ENCODE results near the gene TSHZ2.
A peak's percentile ranks its signal among the peaks of the same experiment; 100 is the strongest.
"Not testable (repeated sequence)": the region's sequence is repeated elsewhere in the genome, so short reads cannot be mapped to it uniquely, and the experiment has no call there.

The TSHZ2 gene

DNA sequence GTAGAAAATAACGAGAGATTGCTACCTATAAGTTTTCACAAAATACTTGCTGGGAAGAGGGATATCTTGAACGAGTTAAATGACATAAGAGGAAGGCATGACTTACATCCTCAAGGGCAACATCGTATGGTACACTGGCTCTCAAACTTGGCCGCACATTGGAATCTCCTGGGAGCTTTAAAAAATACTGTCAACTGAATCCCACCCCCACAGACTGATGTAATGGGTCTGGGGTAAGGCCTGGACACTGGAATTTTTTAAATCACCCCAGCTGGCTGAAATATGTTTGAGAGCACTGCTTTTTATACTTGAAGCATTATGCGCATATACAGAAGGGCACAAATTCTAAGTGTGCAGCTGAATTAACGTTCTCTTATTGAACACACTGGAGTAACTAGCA, 8.0 kb upstream of the TSHZ2 start:
- no peak for DNase-seq (ENCODE audit: low spot score)

- no peak for DNase-seq (ENCODE audit: low spot score)
These were observed 6.8 kb upstream of the TSHZ2 start for GRCh38 chr20:52965380-52965779.

- no peak for DNase-seq (ENCODE audit: low spot score)
These were observed 6.3 kb upstream of the TSHZ2 start for GRCh38 chr20:52965819-52966218.

GRCh38 chr20:52966543-52966942, 5.6 kb upstream of the TSHZ2 start:
- DNase-seq (ENCODE audit: low spot score): not testable (repeated sequence)

DNA sequence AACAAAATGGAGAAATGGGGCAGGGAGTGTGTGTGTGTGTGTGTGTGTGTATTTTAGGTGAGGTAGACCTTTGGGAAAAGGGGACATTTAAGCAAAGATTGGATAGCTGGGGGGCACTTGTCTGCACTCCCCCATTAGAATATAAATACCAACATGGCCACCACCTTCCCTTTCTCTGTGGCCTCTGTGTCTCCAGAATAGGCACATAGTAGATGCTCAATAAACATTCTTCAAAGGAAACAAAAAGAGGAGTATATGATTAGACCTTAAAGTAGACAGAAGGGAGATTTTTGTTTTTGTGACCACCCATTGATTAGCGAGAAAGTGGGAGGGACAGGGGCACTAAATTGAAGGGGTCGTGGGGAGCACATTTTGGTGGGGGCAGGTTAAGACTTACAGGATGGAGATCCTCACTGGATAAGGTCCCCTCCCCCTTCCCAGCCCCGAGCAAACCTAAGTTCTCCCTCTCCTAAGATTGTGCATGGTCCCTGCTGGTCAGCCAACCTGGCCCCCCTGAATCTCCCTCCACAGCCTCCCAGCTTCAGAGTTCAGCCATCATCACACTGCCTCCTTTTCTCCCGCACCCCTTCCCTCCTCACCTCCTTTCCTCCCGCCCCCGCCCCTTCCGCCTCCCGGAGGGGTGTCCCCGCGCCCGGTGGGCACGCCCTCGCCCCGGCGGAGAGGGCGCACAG, 514 bp upstream of the TSHZ2 start:
- no peak for DNase-seq (ENCODE audit: low spot score)

DNA sequence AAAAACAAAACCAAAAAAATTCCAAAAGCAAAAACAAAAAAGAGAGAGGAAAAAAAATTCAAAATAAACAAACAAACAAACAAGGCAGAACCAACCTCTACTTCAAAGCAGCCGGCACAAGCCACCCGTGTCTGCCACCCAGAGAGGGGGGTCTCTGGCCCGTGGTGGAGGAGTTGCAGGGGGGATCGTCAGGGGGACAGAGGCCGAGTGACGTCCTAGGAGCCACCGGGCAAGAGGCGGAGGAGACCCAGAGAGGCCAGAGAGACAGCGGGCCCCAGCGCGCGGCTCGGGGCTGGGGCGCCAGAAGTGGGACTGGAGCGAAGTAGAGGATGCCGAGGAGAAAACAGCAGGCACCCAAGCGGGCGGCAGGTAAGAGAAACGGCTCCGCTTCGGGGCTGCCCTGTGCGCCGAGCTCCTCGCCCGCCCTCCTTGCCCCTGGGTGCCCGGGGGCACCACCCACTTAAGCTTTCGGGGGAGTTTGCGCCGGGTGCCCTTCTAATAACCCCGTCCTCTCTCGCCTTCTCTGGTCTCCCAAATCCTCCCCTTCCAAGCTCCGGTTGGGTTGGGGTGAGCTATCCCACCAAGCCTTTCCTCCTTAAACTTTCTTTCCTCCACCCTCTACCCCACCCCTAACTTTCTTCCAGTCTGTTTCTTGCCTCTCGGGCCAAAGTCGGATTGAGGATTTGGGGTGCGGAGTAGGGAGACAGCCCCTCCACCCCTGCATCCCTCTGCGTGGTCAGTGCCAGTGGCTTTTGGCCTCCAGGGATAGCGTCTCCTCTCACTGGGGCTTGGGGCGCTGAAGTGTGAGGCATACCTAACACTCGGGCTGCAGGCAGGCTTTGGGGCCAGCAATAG, 1.0 kb downstream of the TSHZ2 start:
- peak; percentile 27 for DNase-seq (ENCODE audit: low spot score)

- DNase-seq (ENCODE audit: low spot score): no peak
These were observed 2.0 kb downstream of the TSHZ2 start for GRCh38 chr20:52974179-52974594.

DNA sequence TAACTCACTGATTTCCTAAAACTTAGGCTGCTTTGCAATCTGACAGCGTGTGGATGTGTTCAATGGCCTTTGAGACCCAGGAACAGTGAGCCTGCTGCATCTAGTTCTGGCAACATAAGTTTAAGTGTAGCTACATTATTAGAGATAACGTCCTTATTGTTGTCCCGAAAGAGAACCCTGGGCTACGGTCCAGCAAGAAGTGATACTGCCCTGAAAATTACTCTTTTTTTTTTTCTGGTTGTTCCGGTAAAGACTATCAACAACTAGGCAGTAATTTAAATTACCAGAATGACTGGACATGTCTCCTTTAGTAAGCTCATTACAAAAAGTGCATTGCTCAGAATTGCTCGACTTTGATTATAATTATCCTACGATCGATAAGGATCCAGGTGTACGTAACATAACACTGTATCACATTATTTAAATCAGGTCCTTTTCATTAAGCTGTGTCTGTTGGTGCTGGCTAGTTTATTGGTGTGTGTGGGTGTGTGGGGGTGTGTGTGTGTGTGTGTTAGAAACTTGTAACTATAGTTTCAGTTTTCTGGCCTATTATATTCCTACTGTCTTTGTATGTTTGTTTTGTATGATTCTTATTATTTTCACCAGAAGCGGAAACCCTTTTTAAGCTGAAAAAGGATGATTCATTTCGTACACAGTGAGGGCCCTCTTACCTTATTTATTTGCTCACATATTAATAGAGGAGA, 3.0 kb downstream of the TSHZ2 start:
- no peak for DNase-seq (ENCODE audit: low spot score)

DNA sequence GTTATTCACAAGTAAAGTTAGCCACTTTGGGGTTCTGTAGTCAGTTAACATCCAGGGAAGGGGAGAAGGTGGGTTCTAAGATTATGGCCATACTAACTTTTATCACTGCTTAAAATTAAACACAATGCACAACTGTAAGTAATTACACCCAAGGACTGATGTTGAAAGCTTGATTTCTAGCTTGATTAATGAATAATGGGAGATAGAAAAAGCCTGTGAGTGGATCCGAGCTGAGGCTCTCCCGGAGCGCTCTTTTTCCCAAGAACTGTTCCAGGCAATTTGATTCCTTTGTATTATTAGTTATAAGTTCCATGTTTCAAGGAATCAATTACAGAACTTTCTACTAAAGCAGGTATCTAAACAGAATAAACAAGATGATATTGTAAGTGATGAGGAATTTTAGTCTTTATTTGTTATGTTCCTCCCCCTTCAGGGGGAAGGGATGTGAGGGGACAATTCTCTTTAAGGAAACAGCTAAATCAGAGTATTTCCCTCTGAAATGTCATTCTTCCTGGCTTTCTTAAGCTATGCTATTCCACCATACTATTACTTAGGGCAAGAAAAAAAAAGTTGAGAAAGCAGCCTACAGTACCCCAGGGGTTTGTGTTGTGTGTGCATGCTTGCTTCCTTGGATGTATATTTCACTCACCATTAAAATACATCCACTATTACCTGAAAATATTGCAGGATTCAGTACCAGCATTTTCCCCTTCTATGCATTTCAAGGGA, 3.8 kb downstream of the TSHZ2 start:
- no peak for DNase-seq (ENCODE audit: low spot score)

DNA sequence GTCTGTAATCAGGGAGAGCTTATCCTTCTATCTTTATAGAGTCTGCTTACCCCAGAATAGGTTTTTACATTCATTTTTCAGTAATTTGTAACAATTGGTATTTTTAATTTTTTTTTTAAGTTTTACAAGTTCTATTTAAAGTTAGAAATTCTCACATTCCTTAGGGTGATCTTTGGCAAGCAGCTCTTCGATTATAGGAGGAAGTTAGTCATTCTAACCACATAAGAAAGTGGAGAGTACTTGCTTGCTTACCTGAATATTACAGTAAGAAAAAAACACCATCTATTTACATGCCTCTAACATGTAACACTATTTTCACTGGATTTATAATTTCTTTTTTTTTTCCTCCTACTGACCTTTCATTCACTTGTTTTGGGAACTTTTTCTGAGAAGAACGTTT, 6.7 kb downstream of the TSHZ2 start:
- no peak for DNase-seq (ENCODE audit: low spot score)

GRCh38 chr20:52981051-52981450, 8.9 kb downstream of the TSHZ2 start:
- no peak for DNase-seq (ENCODE audit: low spot score)

DNA sequence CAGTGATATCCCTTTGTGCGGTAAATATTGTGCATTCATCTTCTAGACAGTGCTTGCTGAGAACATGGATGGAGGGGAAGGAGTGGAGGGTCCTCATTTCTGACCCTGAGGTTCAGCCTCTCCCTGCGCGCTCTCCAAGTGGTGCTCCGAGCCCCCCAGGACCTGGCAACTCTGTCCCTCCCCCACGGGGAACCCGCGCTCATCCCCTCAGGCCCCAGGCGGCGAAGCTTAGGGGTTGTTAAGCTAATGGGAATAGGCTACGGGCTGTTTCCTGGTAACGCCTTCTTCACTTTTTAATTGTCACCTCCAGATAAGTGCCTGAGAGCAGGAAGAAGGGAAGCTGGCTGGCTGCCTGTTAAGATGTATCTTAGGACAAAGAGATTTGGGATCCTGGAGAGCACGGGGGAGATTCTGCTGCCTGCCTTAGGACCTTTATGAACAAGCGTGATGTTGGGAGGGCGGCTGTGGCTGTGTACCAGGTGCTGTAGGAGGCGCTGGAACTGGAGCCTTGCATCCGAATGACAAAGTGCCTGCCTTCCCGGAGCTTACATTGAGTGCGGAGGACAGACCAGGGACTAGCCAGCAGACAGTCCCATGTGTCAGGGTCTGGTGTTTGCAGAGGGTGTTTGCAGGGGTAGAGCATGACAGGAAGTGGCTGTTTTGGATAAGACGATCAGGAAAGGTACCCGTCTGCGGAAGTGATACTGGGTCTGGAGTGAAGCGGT, 11.7 kb downstream of the TSHZ2 start:
- no peak for DNase-seq (ENCODE audit: low spot score)

DNA sequence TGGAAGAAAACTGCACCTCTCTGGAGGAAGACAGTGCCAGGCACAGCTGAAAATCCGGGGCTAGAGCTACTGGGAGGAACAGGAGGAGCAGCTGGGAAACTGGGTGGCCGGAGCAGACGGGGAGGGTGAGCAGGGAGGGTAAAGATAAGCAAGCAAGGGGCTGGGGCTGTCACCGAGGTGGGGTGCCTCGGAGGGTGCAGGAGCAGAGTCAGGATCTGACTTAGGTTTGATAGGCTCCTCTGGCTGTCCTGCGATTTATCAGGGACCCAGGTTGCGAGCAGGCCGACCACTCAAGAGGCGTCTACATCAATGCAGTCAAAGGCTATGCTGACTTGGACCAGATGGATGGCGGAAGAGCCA, 12.3 kb downstream of the TSHZ2 start:
- DNase-seq (ENCODE audit: low spot score): no peak

DNA sequence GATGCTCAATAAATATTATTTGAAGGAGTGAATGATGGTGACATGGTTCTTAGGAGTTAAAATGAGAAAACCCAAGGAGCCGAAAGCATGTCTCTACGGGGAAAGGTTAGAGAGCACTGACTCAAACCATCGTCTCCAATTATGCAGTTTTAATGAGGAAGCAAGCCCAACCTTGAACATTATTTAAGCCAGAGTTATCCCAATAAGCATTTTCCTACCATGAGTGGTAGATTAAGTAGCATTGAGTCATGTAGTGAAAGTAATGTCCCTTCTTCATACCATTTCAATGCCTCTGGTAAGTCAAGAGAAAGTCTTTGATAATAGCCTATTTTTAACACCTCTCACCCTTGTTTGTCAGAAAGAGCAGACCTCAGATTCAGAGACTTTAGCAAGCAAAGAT, 13.5 kb downstream of the TSHZ2 start:
- no peak for DNase-seq (ENCODE audit: low spot score)

- DNase-seq (ENCODE audit: low spot score): no peak
These were observed 15.1 kb downstream of the TSHZ2 start for GRCh38 chr20:52987295-52987694.

GRCh38 chr20:52991830-52992229, 19.7 kb downstream of the TSHZ2 start:
- DNase-seq (ENCODE audit: low spot score): no peak

DNA sequence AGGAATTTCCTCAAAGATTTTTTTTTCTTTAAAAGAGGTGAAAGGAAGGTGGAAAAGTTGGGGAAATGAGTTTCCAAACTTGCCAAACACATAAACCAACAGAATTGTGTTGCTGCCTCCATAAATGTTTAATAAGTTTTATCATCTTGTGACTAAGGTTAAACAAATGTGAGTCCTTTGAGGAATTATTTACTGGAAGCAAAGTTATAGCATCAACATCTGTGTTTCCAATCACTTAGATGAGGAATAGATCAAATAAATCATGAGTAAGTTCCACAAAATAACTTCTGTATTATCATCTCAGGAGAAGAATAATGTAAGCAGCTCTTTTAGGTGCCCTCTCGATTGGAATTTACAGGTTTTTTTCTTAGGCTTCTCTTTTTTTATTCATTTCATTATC, 20.5 kb downstream of the TSHZ2 start:
- no peak for DNase-seq (ENCODE audit: low spot score)

DNA sequence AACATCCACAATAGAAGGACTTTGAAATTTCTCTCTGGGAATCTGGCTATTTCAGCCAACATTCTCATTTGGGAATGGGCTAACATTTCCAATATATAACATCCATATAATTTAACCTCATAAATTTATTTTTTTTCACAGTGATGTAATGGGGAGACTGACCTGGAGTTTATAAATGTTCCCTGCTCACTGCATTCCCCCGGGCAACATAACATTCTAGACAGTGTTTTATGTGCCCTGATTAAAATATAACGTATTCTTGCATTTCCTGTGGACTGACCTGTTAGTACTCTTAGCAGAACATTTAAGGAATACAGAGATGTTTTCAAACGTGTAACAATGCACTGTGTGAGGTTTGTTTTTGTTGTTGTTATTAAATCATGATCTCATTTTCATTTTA, 20.9 kb downstream of the TSHZ2 start:
- no peak for DNase-seq (ENCODE audit: low spot score)

DNA sequence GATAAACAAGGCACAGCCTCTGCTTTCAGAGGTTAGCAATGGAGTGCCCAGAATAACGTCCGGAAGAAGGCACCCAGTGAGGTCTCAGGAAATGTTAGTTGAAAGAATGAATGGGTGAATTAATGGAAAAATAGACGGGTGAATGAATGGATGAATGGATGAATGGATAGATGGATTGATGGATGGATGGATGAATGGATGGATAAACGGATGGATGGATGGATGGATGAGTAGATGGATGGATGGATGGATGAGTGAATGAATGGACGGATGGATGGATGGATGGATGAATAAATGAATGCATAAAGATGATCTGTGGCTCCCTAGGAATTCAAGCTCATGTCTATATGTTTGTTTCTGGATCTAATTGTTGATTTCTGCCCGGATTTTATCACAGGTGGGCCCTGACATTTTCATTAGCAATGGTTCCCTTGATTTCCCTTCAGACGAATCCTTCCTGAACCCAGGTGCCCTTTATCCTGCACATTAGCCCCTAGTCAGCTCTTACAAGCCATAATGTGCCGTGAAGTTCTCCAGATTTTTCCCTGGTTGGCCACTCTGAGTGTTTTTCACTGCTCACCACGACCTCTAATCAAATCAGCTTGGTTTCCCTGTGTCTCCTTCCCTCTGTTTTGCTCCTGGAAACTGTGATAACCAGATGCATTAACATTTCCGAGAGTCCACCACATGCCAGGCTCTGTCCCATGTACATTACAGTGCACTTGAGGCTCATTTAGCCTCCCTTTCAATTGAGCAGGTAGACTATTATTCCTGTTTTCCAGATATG, 22.2 kb downstream of the TSHZ2 start:
- DNase-seq (ENCODE audit: low spot score): no peak

GRCh38 chr20:52996130-52996529, 24.0 kb downstream of the TSHZ2 start:
- no peak for DNase-seq (ENCODE audit: low spot score)

DNA sequence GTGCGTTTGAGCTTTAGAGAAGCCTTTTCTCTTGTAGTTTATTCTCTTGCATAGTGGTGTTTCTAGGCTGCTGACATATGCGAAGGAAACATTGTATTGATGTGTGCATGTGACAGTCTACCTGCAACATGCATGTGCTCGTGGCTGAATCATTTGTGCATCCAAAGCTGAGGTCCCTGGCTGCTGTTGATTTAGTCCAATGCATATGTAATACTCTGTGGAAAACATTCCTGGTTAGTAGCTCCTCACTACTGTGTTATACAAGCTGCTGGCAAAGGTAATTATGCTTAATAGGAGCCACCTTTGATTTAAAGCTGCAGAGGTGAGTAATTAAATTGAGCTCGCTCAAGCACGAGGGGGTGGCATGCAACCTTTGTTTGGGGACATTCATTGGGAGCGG, 24.5 kb downstream of the TSHZ2 start:
- no peak for DNase-seq (ENCODE audit: low spot score)

All from germinal center (tissue), 1 donor.